Psoas muscle (tissue), 8 donors: ENCODE results near the gene RAB30. TPM values are rescaled to one million over a fixed set of nuclear protein-coding genes. Genes with fewer than 3 reads are reported as not detected.

Source experiments
- ATAC-seq, 4 donors: fragments of 200-7000 bp; cut with Tn5 transposase; one replicate each; pipeline ENCODE4 v1.9.1; 2020; ENCODE audit warnings: moderate library complexity in 3 of 4, mild to moderate bottlenecking in 2 of 4
- DNase-seq, 2 donors: peaks; one replicate each; pipeline ENCODE4 v3.0.0-alpha.2; 2020
- H3K27ac ChIP-seq: fragments of 200-600 bp; one replicate; pipeline ENCODE4 v1.8.0; 2022
- H3K27me3 ChIP-seq, 3 donors: fragments of 200-600 bp in 1 of 3; one replicate each; pipeline versions ENCODE4 v1.6.1 to v1.8.0; 2013 to 2022; ENCODE audit warnings: low read length in 2 of 3, mild to moderate bottlenecking in 2 of 3, moderate library complexity in 1 of 3; ENCODE audit not compliant: insufficient read depth in 3 of 3
- H3K36me3 ChIP-seq, 2 donors: fragments of 200-600 bp in 1 of 2; one replicate each; pipeline versions ENCODE4 v1.6.1 to v1.8.0; 2013 to 2022; ENCODE audit warnings: low read depth in 1 of 2, mild to moderate bottlenecking in 1 of 2, moderate library complexity in 1 of 2; ENCODE audit not compliant: insufficient read depth in 1 of 2
- H3K4me1 ChIP-seq: fragments of 200-600 bp; one replicate; pipeline ENCODE4 v1.8.0; 2022
- H3K4me3 ChIP-seq: fragments of 200-600 bp; one replicate; pipeline ENCODE4 v1.8.0; 2022; ENCODE audit warnings: mild to moderate bottlenecking
- H3K9me3 ChIP-seq: fragments of 200-600 bp; one replicate; pipeline ENCODE4 v1.8.0; 2022
- WGBS, 3 donors: extraction: QIAGEN DNeasy Blood & Tissue Kit; methylation state at CpG; one replicate each; pipeline versions ENCODE4 v1.1.6 to v1.1.7; 2013; 5-methylcytosine and 5-hydroxymethylcytosine counted together
- intact Hi-C, 2 donors: fragments of 100-400 bp; cut with DNase I; formaldehyde crosslinking; loops; one replicate each; pipeline versions ENCODE4 v1.11.0 to v1.14.2; 2022
- polyA plus RNA-seq, 3 donors: library from polyadenylated mRNA; stranded (reverse); fragments of 200-250 nt; gene quantifications; one replicate each; pipeline ENCODE4 v1.2.3, GENCODE V29; 2013
- total RNA-seq, 4 donors: library from RNA; stranded (reverse); fragmentation: NEBNext Ultra II Directional in 2 of 4; extraction: Animal tissue kit (Norgen Biotek cat#: 25700) in 2 of 4; gene quantifications; one replicate each; pipeline versions ENCODE4 v1.2.1 to v1.2.4, GENCODE V29; 2021 to 2023
- TF ChIP-seq, protein P1 (sequence below): fragments of 200-600 bp; IDR thresholded peaks from one replicate; pipeline ENCODE4 v1.8.0; 2022; ENCODE audit warnings: antibody characterized with exemption
- donor health status: healthy with polysubstance abuse.
- donor health status: DM: no; HTN: no; CAD: no; lungs with moderate emphysema.
- donor health status: Bipolar disorder and iron deficiency.
- donor health status: healthy.
- donor health status: DM: yes; HTN: yes; CAD: no.
- donor health status: DM: no; HTN: no; CAD: no.
- donor health status: DM: no; HTN: no; CAD: no.
- donor health status: DM: yes; HTN: yes; CAD: no.

RAB30 gene
- total and polyA plus RNA-seq, 7 donors, result 3.4 to 89.7 (median 21.5) TPM

DNA sequence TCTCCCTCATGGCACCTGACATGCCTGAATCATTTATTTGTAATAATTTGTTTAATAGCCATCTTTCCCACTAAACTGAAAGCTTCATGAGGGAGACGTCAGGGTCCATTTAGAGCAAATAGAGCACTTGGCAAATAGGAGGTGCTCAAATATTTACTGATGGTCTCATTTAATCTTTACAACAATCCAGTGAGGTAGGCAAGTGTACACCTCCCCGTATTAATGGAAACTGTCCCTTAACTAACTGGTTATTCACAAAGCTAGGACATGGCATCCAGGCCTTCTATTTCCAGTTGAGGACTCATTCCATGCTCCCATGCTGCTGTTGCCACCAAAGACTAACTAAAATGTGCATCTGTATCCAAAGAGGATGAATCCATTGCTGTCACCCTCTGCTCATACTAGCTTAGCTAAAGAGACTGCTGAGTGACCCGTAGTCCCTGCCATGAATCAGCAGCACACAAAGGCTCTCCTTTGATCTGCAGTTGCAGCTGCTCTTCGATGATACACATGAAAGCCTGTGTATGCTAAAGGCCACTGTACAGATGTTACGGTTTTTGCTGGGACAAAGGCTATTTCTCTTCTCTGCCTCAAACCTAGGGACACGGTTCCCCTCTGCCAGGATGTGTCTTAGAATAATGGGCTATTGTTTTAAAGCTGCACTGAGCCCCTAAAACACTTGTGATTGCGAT, 82.6 kb downstream of the RAB30 start:
- WGBS, 3 donors, result 47 to 53% (median 51%) methylated on average over 7 of the region's 7 CpGs
- peaks cover 10% of the 10 kb centered on the region for H3K4me1 ChIP-seq
- no peaks in the 10 kb centered on the region for H3K27me3 ChIP-seq
- TF ChIP-seq, protein P1, sequence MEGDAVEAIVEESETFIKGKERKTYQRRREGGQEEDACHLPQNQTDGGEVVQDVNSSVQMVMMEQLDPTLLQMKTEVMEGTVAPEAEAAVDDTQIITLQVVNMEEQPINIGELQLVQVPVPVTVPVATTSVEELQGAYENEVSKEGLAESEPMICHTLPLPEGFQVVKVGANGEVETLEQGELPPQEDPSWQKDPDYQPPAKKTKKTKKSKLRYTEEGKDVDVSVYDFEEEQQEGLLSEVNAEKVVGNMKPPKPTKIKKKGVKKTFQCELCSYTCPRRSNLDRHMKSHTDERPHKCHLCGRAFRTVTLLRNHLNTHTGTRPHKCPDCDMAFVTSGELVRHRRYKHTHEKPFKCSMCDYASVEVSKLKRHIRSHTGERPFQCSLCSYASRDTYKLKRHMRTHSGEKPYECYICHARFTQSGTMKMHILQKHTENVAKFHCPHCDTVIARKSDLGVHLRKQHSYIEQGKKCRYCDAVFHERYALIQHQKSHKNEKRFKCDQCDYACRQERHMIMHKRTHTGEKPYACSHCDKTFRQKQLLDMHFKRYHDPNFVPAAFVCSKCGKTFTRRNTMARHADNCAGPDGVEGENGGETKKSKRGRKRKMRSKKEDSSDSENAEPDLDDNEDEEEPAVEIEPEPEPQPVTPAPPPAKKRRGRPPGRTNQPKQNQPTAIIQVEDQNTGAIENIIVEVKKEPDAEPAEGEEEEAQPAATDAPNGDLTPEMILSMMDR, result no peak
- no peaks in the 10 kb centered on the region for H3K9me3 ChIP-seq
- DNase-seq, result no peak
- intact Hi-C loops, result no loop called here
- peak; percentile 17 to 55 (median 34) for ATAC-seq
- peaks cover 0 to 64% of the 10 kb centered on the region in 2 donors for H3K36me3 ChIP-seq
- H3K4me3 ChIP-seq, result no peak overlapping the region
- H3K27ac ChIP-seq, result no peak overlapping the region

DNA sequence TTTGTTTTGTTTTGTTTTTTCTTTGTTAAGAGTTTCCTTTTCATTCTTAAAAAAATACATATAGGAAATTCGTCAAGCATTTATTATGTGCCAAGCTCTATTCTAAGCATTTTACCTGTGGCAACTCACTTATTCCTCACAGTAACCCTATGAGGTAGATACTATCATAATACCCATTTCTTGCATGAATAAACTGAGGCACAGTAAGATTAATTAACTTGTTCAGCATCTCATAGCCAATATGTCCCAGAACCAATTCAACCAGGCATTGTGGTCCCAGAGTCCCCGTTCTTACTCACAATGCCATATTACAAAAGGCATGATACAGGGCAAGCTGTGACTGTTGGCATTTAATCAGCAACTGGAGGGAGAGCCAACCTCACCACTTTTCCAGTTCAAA, 83.7 kb downstream of the RAB30 start:
- no peak for ATAC-seq
- TF ChIP-seq, protein P1, result no peak

DNA sequence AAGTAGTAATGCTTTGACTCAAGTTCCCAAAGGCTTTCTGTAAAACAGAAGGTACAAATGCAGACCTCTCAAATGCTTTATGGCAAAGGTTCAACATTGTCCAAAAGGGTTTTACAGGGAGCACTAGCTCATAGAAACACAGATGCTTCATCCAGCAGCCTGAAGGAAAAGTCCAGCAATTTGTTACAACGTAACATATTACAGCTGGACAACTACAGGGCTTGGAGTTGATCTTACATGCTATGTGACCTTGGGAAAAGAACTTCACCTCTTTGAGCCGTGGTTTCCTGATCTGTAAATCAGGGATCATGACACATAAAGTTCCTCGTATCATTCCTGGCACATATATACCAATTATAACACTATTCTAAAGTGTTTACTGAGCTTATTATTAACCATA, 85.3 kb downstream of the RAB30 start:
- H3K4me3 ChIP-seq, result no peak overlapping the region
- intact Hi-C loops, result no loop called here
- H3K4me1 ChIP-seq, result no peaks in the 10 kb centered on the region
- H3K9me3 ChIP-seq, result no peaks in the 10 kb centered on the region
- H3K27me3 ChIP-seq, result no peaks in the 10 kb centered on the region
- TF ChIP-seq, protein P1, result no peak
- DNase-seq (no peak), ATAC-seq (no peak)
- peaks cover 8 to 77% of the 10 kb centered on the region in 2 donors for H3K36me3 ChIP-seq
- no peak overlapping the region for H3K27ac ChIP-seq
- 49 to 70% (median 52%) methylated on average over 3 of the region's 3 CpGs for WGBS, 3 donors

More for the DNA sequence above, 83.7 kb downstream of the RAB30 start:
- H3K27ac ChIP-seq, result no peak overlapping the region
- DNase-seq, result no peak
- no peaks in the 10 kb centered on the region for H3K27me3 ChIP-seq
- H3K4me1 ChIP-seq, result peaks cover 10% of the 10 kb centered on the region
- H3K9me3 ChIP-seq, result no peaks in the 10 kb centered on the region
- peaks cover 0 to 64% of the 10 kb centered on the region in 2 donors for H3K36me3 ChIP-seq
- WGBS, 3 donors, result 73 to 79% (median 74%) methylated on average over 2 of the region's 2 CpGs
- H3K4me3 ChIP-seq, result no peak overlapping the region
- intact Hi-C loops, result no loop called here

DNA sequence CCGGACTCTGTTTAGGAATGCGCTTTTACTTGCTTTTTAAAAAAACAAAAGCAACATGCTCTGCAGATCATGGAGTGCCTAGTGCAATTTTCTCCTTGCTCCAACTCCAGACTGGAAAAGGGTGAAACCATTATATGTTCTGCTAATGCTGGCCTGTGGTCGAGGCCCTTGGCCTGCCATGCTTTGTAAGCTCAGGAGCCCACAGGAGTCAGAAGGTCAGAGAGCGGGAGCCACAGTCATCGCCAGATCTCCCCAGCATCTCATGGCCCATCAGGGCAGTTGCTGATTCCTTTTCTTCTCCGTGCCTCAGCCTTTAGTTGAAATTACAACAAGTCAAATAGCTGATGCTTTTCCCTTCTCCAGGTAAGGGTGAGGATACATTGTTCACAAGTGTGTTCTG, 89.8 kb downstream of the RAB30 start:
- Histone ChIP-seq H3K27me3 (no peaks in the 10 kb centered on the region), H3K4me3 (no peak overlapping the region), H3K9me3 (no peaks in the 10 kb centered on the region), H3K27ac (no peak overlapping the region), H3K36me3 (peaks cover 8 to 64% of the 10 kb centered on the region in 2 donors), H3K4me1 (peaks cover 7% of the 10 kb centered on the region)
- ATAC-seq (no peak), DNase-seq (no peak)
- TF ChIP-seq, protein P1, result no peak
- 94 to 99% (median 96%) methylated on average over 6 of the region's 6 CpGs for WGBS, 3 donors
- intact Hi-C loops, result no loop called here

DNA sequence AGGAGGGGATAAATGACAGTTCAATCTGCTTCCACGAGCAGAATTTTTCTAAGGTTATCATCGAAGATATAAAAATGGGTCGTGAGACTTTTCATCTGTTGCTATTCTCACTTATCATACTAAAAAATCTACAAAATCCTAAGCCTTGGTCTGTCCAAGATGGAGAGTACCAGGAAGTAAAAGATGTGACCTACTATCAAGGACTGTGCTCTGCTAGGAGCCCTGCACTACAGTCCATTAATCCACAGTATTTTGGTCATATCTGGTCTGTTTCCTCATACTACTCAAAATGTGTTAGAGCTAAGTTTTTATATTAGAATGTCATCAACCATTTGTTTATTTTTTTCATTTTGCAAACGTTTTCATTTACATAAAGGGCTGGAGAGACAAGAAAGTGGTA, 90.8 kb downstream of the RAB30 start:
- H3K27me3 ChIP-seq, result no peaks in the 10 kb centered on the region
- H3K36me3 ChIP-seq, result peaks cover 8 to 55% of the 10 kb centered on the region in 2 donors
- H3K27ac ChIP-seq, result no peak overlapping the region
- H3K4me1 ChIP-seq, result peaks cover 7% of the 10 kb centered on the region
- TF ChIP-seq, protein P1, result no peak
- intact Hi-C loops, result no loop called here
- WGBS, 3 donors, result 88 to 93% (median 91%) methylated on average over 4 of the region's 4 CpGs
- no peak for ATAC-seq
- H3K9me3 ChIP-seq, result no peaks in the 10 kb centered on the region
- H3K4me3 ChIP-seq, result no peak overlapping the region
- no peak for DNase-seq
